Spleen (tissue), 11 donors: Measurements from ENCODE around the gene ZNF90. TPM values are rescaled to one million over a fixed set of nuclear protein-coding genes. Genes with fewer than 3 reads are reported as not detected.
"Not testable (repeated sequence)": the region's sequence is repeated elsewhere in the genome, so short reads cannot be mapped to it uniquely, and the experiment has no call there.

Source experiments
- DNase-seq: peaks from one replicate; pipeline ENCODE4 v3.0.0-alpha.2; 2020
- H3K27ac ChIP-seq, 8 donors: fragments of 200-600 bp; sonication (generic) in 7 of 8; 1 replicate in 4 of 8; 2 replicates in 4 of 8; pipeline versions ENCODE4 v1.5.0 to v1.8.0; 2016 to 2021; ENCODE audit warnings: inconsistent platforms in 4 of 8, mild to moderate bottlenecking in 4 of 8, moderate library complexity in 1 of 8
- H3K27me3 ChIP-seq, 7 donors: fragments of 200-600 bp; sonication (generic) in 6 of 7; replicated peaks in 1 of 7; 1 replicate in 4 of 7; 2 replicates in 3 of 7; pipeline versions ENCODE4 v1.5.0 to v1.8.0; 2016 to 2021; ENCODE audit warnings: inconsistent platforms in 3 of 7, mild to moderate bottlenecking in 1 of 7
- H3K36me3 ChIP-seq, 6 donors: fragments of 200-600 bp; sonication (generic) in 5 of 6; 1 replicate in 4 of 6; 2 replicates in 2 of 6; pipeline versions ENCODE4 v1.5.0 to v1.8.0; 2016 to 2021; ENCODE audit warnings: inconsistent platforms in 2 of 6
- H3K4me1 ChIP-seq, 6 donors: fragments of 200-600 bp; sonication (generic) in 5 of 6; 1 replicate in 3 of 6; 2 replicates in 3 of 6; pipeline versions ENCODE4 v1.5.0 to v1.8.0; 2016 to 2021; ENCODE audit warnings: inconsistent platforms in 3 of 6
- H3K4me3 ChIP-seq, 8 donors: fragments of 200-600 bp; sonication (generic) in 7 of 8; 1 replicate in 4 of 8; 2 replicates in 4 of 8; pipeline versions ENCODE4 v1.5.0 to v1.8.0; 2016 to 2021; ENCODE audit warnings: inconsistent platforms in 4 of 8, mild to moderate bottlenecking in 4 of 8, moderate library complexity in 2 of 8
- H3K9me3 ChIP-seq, 8 donors: fragments of 200-600 bp; sonication (generic) in 7 of 8; 1 replicate in 4 of 8; 2 replicates in 4 of 8; pipeline versions ENCODE4 v1.5.0 to v1.8.0; 2016 to 2021; ENCODE audit warnings: inconsistent platforms in 4 of 8
- CTCF ChIP-seq, 11 experiments: fragments of 200-600 bp in 7 of 11; fragments of 450-650 bp in 4 of 11; sonication (generic) in 4 of 11; IDR thresholded peaks in 8 of 11; conservative IDR thresholded peaks in 3 of 11; 1 replicate in 7 of 11; 2 replicates in 4 of 11; pipeline versions ENCODE4 v1.4.0 to v1.8.0; 2016 to 2021; ENCODE audit warnings: antibody characterized with exemption in 11 of 11, inconsistent platforms in 4 of 11, mild to moderate bottlenecking in 1 of 11
- POLR2A ChIP-seq, 3 donors: fragments of 450-650 bp; IDR thresholded peaks; one replicate each; pipeline ENCODE4 v1.5.1; 2017; ENCODE audit warnings: antibody characterized with exemption in 3 of 3, mild to moderate bottlenecking in 1 of 3
- POLR2AphosphoS5 ChIP-seq, 3 donors: sonication (generic); formaldehyde crosslinking; IDR thresholded peaks; one replicate each; pipeline ENCODE4 v1.5.1; 2017; ENCODE audit warnings: antibody characterized with exemption in 3 of 3
- WGBS, 5 donors: extraction: QIAGEN DNeasy Blood & Tissue Kit in 3 of 5; methylation state at CpG; one replicate each; pipeline versions ENCODE4 v1.1.5 to v1.1.7; 2013 to 2018; 5-methylcytosine and 5-hydroxymethylcytosine counted together
- intact Hi-C: fragments of 100-400 bp; cut with DNase I; formaldehyde crosslinking; loops from one replicate; pipeline ENCODE4 v1.15.0; 2023; ENCODE audit warnings: low total_unique reads
- polyA plus RNA-seq, 3 donors: library from polyadenylated mRNA; stranded (reverse); fragments of 200-250 nt; gene quantifications; one replicate each; pipeline ENCODE4 v1.2.1, GENCODE V29; 2013
- total RNA-seq, 7 donors: library from RNA; depleted of rRNA in 3 of 7; stranded (reverse); fragments of >200 nt in 3 of 7; fragmentation: NEBNext Ultra II Directional in 4 of 7; extraction: Animal tissue kit (Norgen Biotek cat#: 25700) in 4 of 7; gene quantifications; one replicate each; pipeline versions ENCODE4 v1.1.0 to v1.2.1, GENCODE V29; 2016 to 2021
- donor health status: healthy with polysubstance abuse.
- donor health status: DM: no; HTN: no; CAD: no; lungs with moderate emphysema.
- donor health status: DM: no; HTN: no; CAD: no.
- donor health status: Bipolar disorder and iron deficiency.
- donor health status: healthy.
- donor health status: DM: no; HTN: no; CAD: no.
- donor health status: DM: yes; HTN: yes; CAD: no.

The ZNF90 gene
- total and polyA plus RNA-seq, 10 donors, result 2.7 to 12.3 (median 4.6) TPM

GRCh38 chr19:20038358-20039202, 39.2 kb upstream of the ZNF90 start:
- peaks cover 0 to 25% (median 11%) of the 10 kb centered on the region in 6 donors for H3K4me1 ChIP-seq
- H3K27me3 ChIP-seq, result no peaks in the 10 kb centered on the region
- peak overlapping the region; percentile 61 to 90 (median 78) for H3K4me3 ChIP-seq
- H3K36me3 ChIP-seq, result peaks cover 0 to 6% (median 0%) of the 10 kb centered on the region in 6 donors
- no peak for DNase-seq
- no peak for TF ChIP-seq POLR2A (IDR thresholded peaks at IDR 0.05)
- no peak for TF ChIP-seq POLR2AphosphoS5 (IDR thresholded peaks at IDR 0.05)
- TF ChIP-seq CTCF (IDR thresholded peaks at IDR 0.05 in 8 of 11, conservative IDR thresholded peaks at IDR 0.05 in 3 of 11), result no peak
- intact Hi-C loops, result no loop called here
- peak overlapping the region; percentile 46 to 78 (median 72) for H3K27ac ChIP-seq
- H3K9me3 ChIP-seq, result peaks cover 0 to 5% (median 0%) of the 10 kb centered on the region in 8 donors
- WGBS, 5 donors, result 0 to 1% (median 1%) methylated on average over 26 of the region's 26 CpGs

- intact Hi-C loops, result no loop called here
- 0 to 1% (median 1%) methylated on average over 17 to 25 of the region's 25 CpGs for WGBS, 5 donors
- peak within 1 kb of the TSS; percentile 46 to 78 (median 72) for H3K27ac ChIP-seq
These were observed 38.5 kb upstream of the ZNF90 start, which contains the start of gene ZNF682 for GRCh38 chr19:20039203-20039723. TSS of gene ZNF682 (minus strand) at chr19:20039505. CDS start at chr19:20039345, 160 bp downstream.

GRCh38 chr19:20044663-20045062, 33.1 kb upstream of the ZNF90 start:
- Histone ChIP-seq H3K27ac (no peak overlapping the region), H3K9me3 (peaks cover 0 to 7% (median 0%) of the 10 kb centered on the region in 8 donors), H3K4me1 (peaks cover 0 to 2% (median under 1%) of the 10 kb centered on the region in 6 donors), H3K27me3 (no peaks in the 10 kb centered on the region), H3K4me3 (no peak overlapping the region), H3K36me3 (no peaks in the 10 kb centered on the region)
- no peak for DNase-seq
- WGBS, 5 donors, result 72 to 91% (median 86%) methylated on average over 3 of the region's 3 CpGs
- intact Hi-C loops, result no loop called here
- TF ChIP-seq CTCF (IDR thresholded peaks at IDR 0.05 in 8 of 11, conservative IDR thresholded peaks at IDR 0.05 in 3 of 11) (no peak), POLR2AphosphoS5 (IDR thresholded peaks at IDR 0.05) (no peak), POLR2A (IDR thresholded peaks at IDR 0.05) (no peak)

More at GRCh38 chr19:20039203-20039723, 38.5 kb upstream of the ZNF90 start, which contains the start of gene ZNF682:
- H3K27me3 ChIP-seq, result no peaks in the 10 kb centered on the region
- peaks cover 0 to 5% (median 0%) of the 10 kb centered on the region in 8 donors for H3K9me3 ChIP-seq
- peaks cover 0 to 25% (median 11%) of the 10 kb centered on the region in 6 donors for H3K4me1 ChIP-seq
- TF ChIP-seq POLR2A (IDR thresholded peaks at IDR 0.05) (no peak), POLR2AphosphoS5 (IDR thresholded peaks at IDR 0.05) (peak; percentile 63 to 82 (median 74)), CTCF (IDR thresholded peaks at IDR 0.05 in 8 of 11, conservative IDR thresholded peaks at IDR 0.05 in 3 of 11) (no peak)
- H3K36me3 ChIP-seq, result no peaks in the 10 kb centered on the region
- H3K4me3 ChIP-seq, result peak within 1 kb of the TSS; percentile 61 to 90 (median 78)
- DNase-seq, result peak; percentile 92

- H3K4me1 ChIP-seq, H3K27ac ChIP-seq, H3K27me3 ChIP-seq, intact Hi-C loops, DNase-seq, H3K36me3 ChIP-seq, H3K4me3 ChIP-seq: not testable (repeated sequence)
- H3K9me3 ChIP-seq, result peaks cover 0 to 17% (median 0%) of the 10 kb centered on the region in 8 donors
- 40 to 51% (median 48%) methylated on average over 5 of the region's 5 CpGs for WGBS, 5 donors
These were observed 32.1 kb upstream of the ZNF90 start for GRCh38 chr19:20045742-20046141.
